Urothelium cell line (cell line): ENCODE measurements around the gene ADRM1.

Source experiments
- DNase-seq: peaks from one replicate; pipeline ENCODE4 v3.0.0; 2011; ENCODE audit warnings: low spot score, mixed read lengths
- FAIRE-seq: peaks from 2 replicates; lab custom pipeline; 2011; peaks lifted over from hg19 to GRCh38; lab: Jason Lieb, UNC

Gene ADRM1

GRCh38 chr20:62280303-62280702 is 22.5 kb upstream of the ADRM1 start:
- no peak for DNase-seq
- FAIRE-seq = no peak

- FAIRE-seq = no peak
- no peak for DNase-seq
Measured at GRCh38 chr20:62281161-62281933, 21.4 kb upstream of the ADRM1 start.

DNA sequence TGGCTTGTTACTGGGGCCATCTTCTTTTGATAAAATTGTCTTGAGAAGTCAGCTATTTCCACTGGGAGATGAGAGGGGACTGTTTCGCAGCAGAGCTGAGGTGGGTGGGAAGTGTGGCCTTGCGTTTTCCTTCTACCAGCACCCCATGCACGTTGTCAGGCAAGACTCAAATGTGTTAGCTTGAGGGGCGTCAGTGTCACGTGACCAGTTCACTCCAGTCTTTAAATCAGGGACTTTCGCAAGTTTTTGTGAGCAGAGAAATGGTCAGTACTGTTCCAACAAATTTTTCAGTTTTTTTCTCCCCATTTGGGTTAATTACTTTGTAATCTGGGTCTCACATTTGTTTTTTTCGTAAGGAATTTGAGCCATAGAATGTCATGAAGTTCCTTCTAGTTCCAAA is 20.7 kb upstream of the ADRM1 start:
- DNase-seq = no peak
- no peak for FAIRE-seq

GRCh38 chr20:62282877-62283503 is 19.8 kb upstream of the ADRM1 start:
- DNase-seq = no peak
- FAIRE-seq = no peak

GRCh38 chr20:62284448-62284847 is 18.3 kb upstream of the ADRM1 start:
- FAIRE-seq (no peak), DNase-seq (no peak)

DNA sequence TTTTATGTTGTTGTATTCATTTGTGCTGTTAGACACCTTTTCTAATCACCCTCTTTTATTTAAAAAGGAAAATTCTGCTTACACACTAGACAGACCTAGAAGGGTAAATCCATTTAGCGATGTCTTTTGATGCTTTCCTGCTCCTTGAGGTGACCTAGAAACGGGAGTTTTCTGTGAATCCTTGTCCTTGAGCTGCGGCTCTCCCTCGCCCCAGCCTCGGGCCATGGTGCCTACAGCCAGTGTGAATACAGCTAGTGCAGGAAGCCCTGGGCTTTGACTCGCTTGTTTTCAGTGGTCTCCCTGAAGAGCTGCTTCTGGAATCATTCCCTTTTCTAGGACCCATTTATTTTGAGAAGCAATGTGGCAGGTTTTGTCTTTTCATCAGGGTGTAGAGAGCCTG is 17.6 kb upstream of the ADRM1 start:
- no peak for DNase-seq
- no peak for FAIRE-seq

DNA sequence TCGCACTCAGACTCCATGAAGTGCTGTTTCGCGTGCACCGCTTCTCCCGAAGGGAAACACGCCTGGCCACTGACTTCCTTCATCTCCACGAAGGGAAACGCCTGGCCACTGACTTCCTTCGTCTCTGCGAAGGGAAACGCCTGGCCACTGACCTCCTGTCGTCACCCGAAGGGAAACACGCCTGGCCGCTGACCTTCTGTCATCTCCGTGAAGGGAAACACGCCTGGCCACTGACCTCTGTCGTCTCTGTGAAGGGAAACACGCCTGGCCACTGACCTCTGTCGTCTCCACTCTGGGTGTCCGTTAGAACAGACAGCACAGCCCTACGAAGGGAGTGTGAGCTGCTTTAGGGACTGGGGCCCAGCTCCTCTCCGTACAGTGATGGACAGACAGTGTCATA is 17.1 kb upstream of the ADRM1 start:
- FAIRE-seq = peak; percentile 78
- no peak for DNase-seq

DNA sequence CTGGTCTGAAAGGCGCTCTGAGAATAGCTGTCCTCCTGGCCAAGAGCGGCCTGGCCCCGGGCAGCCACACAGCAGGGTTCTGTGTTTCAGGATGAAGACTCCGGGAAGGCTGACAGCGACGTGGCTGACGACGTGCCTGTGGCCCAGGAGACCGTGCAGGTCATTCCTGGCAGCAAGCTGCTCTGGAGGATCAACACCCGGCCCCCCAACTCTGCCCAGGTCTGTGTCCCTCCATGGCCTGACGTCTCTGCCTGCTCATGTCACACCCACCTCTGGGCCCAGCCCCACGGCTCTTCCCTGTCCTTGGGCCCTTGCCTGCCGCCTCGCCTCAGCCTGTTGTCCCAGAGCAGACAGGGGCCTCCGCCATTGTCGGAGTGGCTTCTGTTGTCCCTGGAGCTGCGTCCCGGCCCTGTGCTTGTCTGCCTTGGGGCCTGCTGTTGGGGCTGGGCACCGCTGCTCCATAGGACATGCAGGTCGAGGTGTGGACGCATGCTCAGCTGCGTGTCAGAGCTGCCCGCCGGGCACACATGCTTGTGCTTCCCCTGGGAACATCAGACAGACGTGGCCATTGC is 16.2 kb upstream of the ADRM1 start:
- DNase-seq (no peak), FAIRE-seq (no peak)

GRCh38 chr20:62287129-62287528 is 15.7 kb upstream of the ADRM1 start:
- no peak for DNase-seq
- FAIRE-seq = no peak

GRCh38 chr20:62287759-62288534 is 14.8 kb upstream of the ADRM1 start:
- FAIRE-seq = no peak
- DNase-seq = no peak

DNA sequence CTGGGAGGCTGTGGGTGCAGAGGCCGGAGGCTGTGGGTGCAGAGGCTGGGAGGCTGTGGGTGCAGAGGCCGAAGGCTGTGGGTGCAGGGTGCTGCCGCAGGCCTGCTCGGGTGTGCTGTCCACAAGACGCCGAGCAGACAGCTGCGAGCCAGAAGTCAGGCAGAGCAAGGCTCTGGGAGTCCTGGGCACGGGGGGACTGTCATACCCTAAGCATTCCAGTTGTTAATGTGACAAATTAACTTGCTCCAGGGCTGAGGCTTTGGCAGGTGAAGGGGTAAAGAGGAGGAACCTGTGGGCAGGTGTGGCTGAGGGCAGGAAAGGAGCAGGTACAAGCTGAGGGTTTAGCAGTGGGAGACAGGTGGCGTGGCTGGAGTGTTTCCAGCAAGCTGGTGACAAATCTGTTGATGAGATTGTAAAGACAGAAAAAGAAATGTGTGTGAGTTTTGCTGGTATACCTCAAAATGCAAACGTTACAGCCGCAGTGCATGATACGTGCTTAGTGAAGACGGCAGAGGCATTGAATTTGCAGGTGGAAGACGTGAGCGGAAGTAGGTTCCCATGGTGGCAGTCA is 14.2 kb upstream of the ADRM1 start:
- no peak for FAIRE-seq
- DNase-seq = no peak

DNA sequence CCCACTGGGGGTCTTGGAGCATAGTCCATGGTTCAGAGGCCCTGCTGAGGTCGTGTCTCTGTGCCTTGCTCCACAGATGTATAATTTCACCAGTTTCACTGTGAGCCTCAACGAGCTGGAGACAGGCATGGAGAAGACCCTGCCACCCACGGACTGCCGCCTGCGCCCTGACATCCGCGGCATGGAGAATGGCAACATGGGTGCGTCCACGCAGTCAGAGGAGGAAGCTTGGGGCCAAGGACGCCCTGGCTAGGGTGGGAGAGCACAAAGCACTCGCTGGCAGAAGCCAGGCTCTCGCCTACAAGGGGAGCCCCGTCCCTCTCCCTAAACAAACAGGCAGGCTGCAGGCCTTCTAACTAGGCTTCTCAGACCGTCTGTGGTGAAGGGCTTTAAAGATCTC is 13.7 kb upstream of the ADRM1 start:
- no peak for FAIRE-seq
- DNase-seq = no peak

GRCh38 chr20:62289898-62290297 is 12.9 kb upstream of the ADRM1 start:
- DNase-seq (no peak), FAIRE-seq (no peak)

DNA sequence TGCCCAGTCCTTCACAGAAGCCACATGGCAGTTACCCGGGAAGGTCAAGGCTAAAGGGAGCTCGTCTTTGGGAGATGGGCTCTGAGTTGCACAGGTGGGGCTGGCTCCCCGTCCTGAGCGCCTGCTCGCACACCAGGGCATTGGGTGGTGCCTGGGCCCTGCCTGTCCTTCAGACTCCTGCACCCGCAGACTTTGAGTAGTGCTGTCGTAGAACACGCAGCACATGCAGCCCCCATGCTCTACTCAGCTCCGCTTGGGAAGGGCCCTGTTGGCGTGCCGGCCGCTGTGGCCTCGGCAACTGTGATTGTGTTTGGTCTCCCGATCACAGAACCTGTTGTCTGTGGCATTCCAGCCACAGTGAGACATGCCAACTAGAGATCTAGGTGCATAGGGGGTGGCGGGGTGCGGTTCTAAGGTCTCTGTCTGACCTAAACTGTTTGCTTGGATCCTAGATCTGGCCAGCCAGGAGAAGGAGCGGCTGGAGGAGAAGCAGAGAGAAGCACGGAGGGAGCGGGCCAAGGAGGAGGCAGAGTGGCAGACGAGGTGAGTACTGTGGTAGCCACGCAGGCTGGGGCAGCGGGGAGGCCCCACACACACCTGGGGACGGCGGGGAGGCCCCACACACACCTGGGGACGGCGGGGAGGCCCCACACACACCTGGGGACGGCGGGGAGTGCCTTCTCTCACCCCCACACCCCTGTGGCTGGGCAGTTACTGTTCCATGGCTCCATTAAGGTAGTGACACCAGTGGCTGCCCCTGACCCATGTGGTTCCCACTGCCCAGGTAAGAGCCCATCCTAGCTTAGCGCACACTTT is 11.3 kb upstream of the ADRM1 start:
- FAIRE-seq (no peak), DNase-seq (no peak)

DNA sequence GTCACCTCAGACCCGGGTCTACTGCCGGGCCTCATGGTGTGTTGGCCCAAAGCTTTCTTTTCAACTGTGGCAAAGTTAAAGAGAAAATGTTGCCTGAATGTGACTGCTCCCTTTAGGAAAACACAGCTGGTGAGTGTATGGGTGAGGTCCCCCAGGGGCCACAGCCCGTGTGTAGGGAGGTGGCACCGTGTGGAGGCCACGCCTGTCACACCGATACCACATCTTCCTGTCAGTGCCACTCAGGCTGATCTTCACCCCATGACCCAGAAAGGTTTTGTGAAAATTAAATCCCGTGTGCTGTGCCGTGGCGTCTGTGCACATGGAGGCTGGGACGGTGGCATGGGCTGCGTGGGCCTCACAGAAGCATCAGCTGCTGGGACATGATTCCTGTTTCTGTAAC is 10.7 kb upstream of the ADRM1 start:
- DNase-seq (no peak), FAIRE-seq (no peak)

DNA sequence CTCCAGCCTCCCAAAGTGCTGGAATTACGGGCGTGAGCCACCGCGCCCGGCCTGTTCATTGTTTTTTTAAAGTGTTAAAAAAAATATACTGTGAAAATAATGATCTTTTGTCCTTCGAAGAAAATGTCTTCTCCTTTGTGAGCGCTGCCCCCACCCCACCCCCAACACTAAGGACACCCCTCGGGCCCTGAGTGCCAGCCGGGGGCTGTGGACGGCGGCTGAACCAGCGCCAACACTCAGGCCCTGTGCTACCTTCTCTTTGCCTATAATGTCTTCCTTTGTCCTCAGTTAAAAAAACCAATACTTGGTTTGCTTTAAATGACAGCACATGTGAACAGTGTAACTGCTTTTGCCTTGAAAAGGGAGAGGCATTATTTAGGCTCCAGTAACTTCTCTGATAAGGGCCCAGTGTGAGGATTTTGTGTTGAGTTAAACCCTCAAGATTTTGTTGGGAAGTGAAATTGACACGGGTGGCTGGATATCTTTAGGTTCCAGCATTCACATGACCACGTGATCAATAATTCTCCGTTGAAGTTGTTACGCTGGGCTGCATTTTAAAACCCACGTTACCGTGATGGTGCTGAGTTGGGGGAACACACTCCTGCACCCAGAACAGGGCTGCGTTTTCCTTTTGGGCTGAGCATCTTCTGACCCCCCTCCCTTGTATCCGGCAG is 9.5 kb upstream of the ADRM1 start:
- DNase-seq (no peak), FAIRE-seq (no peak)

- FAIRE-seq = no peak
- DNase-seq = no peak
Measured at GRCh38 chr20:62293946-62294345, 8.9 kb upstream of the ADRM1 start.

- no peak for FAIRE-seq
Measured at GRCh38 chr20:62294516-62294915, 8.3 kb upstream of the ADRM1 start.

DNA sequence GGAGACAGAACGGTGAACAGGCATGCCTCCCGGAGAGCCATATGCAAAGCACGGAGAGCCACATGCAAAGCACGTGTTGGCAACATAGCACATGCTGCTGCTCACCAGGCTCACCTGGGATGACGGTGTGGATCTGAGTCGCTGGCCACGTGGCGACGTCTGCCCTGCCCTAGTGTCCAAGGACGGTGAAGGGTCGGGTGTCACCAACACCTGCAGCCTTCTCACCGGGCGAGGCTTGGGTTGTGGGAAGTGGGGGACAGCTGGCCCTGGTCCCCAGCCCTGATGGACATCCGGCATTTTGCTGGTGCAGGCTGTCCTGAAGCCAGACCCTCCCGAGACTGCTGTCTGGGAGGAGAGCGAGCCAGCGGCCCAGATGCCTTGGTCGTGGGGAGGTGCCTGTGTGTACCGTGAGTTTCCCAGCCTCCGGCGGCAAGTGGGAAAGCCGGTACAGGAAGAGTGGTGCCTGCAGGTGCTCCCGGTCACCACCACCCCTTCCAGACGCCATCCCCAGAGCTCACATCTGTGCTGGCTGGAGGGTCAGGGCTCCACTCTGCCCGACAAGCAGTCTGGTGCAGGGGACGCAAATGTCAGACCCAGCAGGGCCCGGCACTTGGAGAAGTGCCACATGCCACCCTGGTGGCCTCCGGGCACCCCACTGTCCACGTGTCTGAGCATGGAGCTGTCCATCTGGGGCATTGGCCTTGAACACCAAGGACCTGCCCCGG is 5.9 kb upstream of the ADRM1 start:
- FAIRE-seq = no peak
- no peak for DNase-seq

More at GRCh38 chr20:62294516-62294915, 8.3 kb upstream of the ADRM1 start:
- no peak for DNase-seq
